Stimulated activated CD4-positive, alpha-beta T cell treated with anti-CD3 and anti-CD28 coated beads, Interleukin-4, amount 100 ng/mL, for 48 hours (primary cell): ENCODE measurements around the gene UGT1A1.

Source experiments
- DNase-seq, 2 donors: peaks; one replicate each; pipeline ENCODE4 v3.0.0-alpha.2; 2020; ENCODE audit warnings: low read depth in 2 of 2

Gene UGT1A1

GRCh38 chr2:233758141-233758540, 1.9 kb upstream of the UGT1A1 start:
- no peak for DNase-seq

DNA sequence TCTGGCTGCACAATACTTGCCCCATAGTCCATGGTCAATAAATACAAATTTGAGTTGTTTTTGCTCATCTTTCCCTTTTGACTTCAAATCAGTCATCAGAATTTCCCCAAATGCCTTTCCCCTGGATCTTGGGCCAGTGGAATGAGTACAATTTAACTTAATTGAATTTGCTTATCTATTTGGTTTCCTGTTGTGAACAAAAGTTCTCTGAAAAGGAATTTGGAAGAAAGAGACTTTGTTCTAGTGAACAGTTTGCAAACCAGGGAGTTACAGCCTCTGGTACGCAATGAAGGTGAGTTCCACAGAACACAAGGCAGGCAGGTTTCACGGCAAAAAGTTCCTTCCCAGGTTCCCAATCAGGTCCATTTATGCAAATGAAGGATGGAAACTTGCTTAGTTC, 1.2 kb upstream of the UGT1A1 start:
- no peak for DNase-seq

DNA sequence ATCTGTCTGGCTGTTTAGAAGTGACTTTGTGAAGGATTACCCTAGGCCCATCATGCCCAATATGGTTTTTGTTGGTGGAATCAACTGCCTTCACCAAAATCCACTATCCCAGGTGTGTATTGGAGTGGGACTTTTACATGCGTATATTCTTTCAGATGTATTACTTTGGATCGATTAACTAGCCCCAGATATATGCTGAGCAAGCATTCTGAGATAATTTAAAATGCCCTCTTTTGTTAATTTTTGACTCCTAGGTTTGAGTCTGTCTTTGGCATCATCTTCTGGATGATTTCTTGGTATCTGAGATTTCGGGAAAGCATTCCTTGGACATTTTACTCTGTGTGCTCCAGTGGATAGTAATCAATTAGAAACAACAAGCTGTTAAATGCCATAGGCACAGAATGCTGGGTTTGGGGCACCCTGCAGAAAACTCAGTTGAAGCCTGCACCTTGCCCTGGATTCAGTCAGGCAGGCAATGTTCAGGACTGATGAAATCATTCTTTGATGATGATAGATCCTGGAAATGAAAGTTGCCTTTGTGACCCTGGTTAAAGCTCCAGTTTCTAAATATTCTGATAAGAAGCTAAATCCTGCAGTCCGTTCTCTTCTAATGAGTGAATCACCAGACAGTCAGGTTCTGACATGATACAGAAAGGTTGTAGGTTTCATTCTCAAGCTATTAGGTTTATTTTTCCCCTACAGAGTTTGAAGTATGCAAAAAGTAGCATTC, 1.1 kb downstream of the UGT1A1 start:
- DNase-seq: no peak

DNA sequence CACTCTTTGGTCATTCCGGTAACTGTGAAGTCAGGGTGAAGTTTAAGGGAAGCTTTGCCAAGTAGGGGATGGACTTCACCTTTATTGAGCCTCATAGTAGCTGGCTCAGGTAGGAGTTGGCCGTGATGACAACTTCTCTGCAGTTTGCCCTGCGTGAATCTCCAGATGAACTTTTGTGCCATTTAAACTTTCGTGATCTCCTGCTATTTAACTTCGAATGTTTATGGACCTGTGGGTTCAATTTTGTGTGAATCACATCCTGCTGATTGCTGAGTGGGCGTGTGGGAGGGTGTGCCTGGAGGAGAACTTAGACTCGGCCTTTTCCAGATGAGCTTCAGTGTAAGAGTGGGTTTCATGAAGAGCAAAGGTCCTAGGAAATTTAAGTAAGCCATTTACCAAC, 4.2 kb downstream of the UGT1A1 start:
- DNase-seq: no peak

DNA sequence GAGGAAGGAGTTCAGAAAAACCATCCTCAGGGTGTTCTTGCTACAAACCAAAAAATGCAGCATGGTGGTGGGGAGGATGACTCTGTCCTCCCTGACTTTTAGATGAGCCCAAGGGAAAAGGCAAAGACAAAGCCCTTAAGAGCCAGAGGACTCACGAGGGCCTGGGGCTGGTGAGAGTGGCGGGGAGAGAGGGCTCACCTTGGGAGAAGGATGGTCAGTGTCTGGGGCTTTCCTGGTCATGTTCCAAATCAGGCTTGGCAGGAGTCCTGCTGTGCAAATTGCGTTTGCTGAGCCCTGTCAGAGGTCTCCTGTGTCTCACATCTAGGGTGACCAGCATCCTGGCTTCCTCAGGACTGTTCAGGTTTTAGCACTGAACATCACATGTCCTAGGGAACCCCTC, 4.7 kb downstream of the UGT1A1 start:
- no peak for DNase-seq

DNA sequence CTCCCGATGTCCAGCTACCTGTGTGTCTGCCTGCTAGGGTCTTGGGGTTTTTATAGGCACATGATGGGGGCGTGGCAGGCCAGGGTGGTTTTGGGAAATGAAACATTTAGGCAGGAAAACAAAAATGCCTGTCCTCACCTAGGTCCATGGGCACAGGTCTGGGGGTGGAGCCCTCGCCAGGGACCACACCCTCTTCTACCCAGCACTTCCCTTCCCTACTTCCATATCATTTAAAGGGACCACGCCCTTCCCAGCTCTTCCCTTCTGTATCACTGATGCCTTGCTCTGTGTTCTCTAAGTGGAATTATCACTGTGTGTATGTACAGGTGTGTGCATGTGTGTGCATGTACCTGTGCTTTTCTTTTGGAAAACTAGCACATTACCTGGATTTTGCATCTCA, 6.3 kb downstream of the UGT1A1 start:
- no peak for DNase-seq

GRCh38 chr2:233768076-233768475, 8.0 kb downstream of the UGT1A1 start:
- no peak for DNase-seq

GRCh38 chr2:233769260-233769659, 9.2 kb downstream of the UGT1A1 start:
- DNase-seq: no peak

- no peak for DNase-seq
These were observed 12.1 kb downstream of the UGT1A1 start for GRCh38 chr2:233772153-233772552.

GRCh38 chr2:233772583-233772982, 12.5 kb downstream of the UGT1A1 start:
- no peak for DNase-seq

DNA sequence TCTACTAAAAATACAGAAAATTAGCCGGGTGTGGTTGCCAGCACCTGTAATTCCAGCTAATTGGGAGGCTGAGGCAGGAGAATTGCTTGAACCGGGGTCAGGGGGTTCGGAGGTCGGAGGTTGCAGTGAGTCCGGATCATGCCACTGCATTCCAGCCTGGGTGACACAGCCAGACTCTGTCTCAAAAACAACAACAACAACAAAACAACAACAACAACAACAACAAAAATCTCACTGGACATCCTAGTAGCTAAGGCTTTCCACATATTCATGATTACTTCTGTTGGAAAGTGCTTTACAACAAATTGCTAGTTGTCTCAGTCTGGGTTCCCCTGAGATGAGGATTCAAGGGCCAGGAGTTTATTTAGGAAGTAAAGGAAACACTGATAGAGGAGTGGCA, 13.8 kb downstream of the UGT1A1 start:
- no peak for DNase-seq

GRCh38 chr2:233775414-233775813, 15.3 kb downstream of the UGT1A1 start:
- DNase-seq: no peak

DNA sequence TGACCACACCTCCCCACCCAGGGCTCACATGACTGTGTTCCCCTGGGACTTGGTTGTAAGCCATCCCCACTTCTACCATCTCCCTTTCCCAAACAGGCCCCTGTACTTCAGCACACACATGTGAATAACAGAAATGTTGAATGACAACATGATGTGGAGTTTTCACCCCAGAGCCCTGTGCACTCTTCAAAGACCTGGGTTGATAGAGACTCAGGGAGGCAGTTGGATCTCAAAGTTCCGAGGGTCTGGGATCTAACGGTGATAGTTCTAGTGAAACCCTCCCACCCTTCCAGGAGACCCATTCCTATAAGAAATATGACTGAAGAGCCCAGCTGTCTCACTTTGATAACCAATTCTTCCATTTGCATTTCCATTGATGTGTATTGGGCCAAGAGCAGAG, 18.0 kb downstream of the UGT1A1 start, which contains the start of gene MROH2A:
MROH2A (plus strand) TSS at position 301 of the 400 bp plus-strand sequence. CDS start 1,029 bp downstream, outside the sequence.
- DNase-seq: no peak

DNA sequence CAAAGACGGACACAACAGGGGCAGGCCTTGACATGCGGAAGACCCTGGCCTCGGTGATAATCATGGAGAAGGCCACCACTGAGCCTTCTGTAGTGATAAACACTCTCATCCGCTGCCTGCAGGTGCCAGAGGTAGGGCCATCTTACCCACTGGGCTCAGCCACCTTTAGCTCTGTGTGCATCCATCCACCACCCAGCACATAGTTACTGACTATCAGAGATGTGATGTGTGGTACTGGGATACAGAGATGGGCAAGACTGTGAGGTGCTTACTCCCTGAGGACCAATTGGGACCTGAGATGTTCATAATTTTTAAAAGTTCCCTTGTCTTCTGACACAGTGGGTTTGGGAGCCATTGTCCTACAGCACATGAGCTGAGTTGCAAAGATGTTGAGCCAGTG, 19.7 kb downstream of the UGT1A1 start:
- DNase-seq: no peak

DNA sequence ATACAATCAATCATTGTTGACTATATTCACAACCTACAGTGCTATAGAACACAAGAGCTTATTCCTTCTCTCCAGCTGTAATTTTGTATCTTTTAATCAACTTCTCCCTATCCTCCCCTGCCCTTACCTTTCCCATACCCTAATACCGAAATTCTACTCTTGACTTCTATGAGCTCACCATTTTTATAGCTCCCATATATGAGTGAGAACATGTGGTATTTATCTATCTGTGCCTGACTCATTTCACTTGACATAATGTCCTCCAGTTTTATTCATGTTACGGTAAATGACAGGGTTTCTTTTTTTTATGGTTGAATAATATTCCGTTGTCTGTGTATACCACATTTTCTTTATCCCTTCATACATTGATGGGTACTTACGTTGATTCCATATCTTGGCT, 20.7 kb downstream of the UGT1A1 start:
- DNase-seq: no peak

GRCh38 chr2:233789554-233789953, 29.5 kb downstream of the UGT1A1 start:
- no peak for DNase-seq

- no peak for DNase-seq
These were observed 31.2 kb downstream of the UGT1A1 start for GRCh38 chr2:233791151-233791882.

DNA sequence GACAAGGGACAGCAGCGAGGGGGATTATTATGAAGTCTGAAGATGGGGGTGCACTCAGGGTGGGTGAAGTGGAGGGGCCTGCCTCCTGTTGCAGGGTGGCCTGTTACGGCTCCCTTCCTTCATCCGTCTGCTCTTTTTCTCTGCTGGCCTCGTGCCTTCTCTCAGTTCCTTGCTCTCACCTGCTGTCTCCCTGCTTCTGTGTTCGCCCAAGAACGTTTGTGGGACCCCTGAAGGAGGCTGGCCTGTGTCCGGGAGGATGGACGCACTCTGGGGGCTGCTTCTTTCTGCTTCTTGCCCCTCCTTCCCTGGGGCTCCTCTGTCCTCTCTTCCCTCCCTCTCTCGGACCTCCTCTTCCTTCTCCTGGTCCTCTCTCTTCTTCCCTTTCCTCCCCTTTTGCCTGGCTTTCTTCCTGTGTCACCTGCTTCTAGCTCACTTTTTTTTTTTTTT, 31.8 kb downstream of the UGT1A1 start:
- no peak for DNase-seq

DNA sequence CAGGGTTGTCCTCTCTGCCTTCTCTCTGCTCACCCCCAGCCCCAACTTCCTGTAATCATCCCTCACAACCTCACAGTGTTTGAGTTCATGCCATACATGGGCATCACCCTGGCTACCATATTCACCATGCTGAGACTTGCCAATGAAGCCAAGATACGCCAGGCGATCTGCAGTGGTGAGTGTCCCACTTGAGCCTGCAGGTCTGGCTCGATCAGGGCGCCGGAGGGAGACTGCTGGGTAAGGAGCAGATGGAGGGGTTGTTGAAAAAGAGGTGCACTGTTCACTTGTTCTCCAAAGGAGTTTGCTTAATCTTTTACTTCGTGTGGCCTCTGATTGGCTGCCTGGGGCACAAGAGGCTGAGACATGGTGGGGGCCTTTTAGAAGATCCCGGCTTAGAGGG, 32.6 kb downstream of the UGT1A1 start:
- DNase-seq: no peak

DNA sequence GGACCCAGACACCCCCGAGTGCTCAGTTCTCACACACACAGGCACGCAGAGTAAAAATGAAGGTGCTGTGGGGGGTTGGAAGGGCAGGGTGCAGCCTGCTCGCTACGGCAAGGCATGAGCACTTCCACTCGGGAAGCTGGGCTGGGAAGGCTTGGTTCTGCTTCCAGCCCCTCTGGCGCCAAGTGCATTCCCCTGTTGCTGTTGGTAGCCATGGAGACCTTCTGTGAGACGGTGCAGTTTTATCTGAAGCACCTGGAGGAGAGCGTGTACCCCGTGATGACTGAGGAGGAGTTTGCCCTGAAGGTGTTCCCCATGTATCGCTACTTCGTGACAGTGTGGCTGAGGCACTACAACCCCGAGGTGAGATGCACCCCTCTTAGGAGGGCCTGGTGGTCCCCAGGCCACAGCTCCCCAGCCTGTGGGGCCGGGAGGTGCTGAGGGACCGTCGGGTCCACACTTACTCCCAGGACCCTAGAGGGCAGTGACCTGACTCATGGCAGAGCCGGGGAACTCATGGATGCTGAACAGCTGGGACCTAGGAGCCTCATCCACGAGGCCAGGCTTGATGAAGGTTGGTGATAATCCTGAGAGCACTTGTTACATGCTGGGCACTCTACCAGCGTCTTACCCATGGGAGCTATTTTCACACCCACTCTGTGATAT, 33.5 kb downstream of the UGT1A1 start:
- no peak for DNase-seq

- DNase-seq: no peak
These were observed 34.1 kb downstream of the UGT1A1 start for GRCh38 chr2:233794128-233794658.

DNA sequence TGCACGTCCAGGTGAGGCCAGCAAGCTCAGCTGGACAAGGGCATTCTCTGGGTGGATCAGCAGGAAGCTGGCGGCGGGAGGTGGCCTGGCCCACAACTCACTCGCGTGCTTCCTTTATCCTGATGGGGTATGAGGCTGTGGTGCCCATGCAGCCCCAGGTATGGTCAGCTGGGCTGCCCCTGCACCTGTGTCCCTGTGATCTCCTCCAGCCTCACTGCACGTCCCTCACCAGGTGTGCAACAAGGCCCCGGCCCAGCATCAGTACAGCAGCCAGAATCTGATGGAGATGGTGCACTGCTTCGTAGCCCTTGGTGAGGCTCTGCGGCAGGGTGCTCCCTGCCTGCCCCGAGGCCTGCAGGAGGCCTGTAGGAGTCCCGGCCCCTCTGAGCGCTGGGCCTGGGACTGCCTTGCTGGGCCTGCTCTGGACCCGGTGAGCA, 35.7 kb downstream of the UGT1A1 start:
- DNase-seq: no peak
